Sigmoid colon (tissue), 4 donors: ENCODE data around the gene PANX1.

Experiments
- CTCF ChIP-seq, 4 experiments: fragments of 450-650 bp in 3 of 4; fragments of 200-600 bp in 1 of 4; IDR thresholded peaks; one replicate each; pipeline ENCODE4 v1.5.1; 2016 to 2019; ENCODE audit warnings: antibody characterized with exemption in 4 of 4, mild to moderate bottlenecking in 3 of 4, moderate library complexity in 2 of 4
- EP300 ChIP-seq, 4 donors: sonication (generic); formaldehyde crosslinking; IDR thresholded peaks; one replicate each; pipeline ENCODE4 v1.6.1; 2017; ENCODE audit warnings: antibody characterized with exemption in 4 of 4
- POLR2A ChIP-seq, 2 donors: fragments of 450-650 bp; IDR thresholded peaks; one replicate each; pipeline ENCODE4 v1.6.1; 2016; ENCODE audit warnings: antibody characterized with exemption in 2 of 2, mild to moderate bottlenecking in 2 of 2, moderate library complexity in 2 of 2

DNA sequence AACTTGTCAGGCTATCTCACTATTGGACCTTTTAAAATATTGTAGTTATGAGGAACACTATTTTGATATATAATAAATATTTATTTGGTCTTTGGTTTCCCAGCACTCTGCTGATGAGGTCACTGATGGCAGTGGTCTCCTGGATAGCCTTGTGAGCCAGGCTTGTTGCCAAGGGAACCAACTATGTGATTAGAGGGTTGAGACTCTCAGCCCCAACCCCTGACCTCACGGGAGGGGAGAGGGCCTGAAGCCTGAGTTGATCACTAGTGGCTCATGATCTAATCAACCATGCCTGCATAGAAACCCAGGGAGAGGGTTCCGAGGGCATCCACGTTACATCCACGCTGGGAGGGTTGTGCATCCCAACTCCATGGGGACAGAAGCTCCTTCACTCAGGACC lies 10.8 kb downstream of the PANX1 start:
- TF ChIP-seq CTCF (IDR thresholded peaks at IDR 0.05) (no peak), POLR2A (IDR thresholded peaks at IDR 0.05) (no peak), EP300 (IDR thresholded peaks at IDR 0.05) (no peak)
